Measurements from ENCODE around the gene ABI2.

The ABI2 gene

DNA sequence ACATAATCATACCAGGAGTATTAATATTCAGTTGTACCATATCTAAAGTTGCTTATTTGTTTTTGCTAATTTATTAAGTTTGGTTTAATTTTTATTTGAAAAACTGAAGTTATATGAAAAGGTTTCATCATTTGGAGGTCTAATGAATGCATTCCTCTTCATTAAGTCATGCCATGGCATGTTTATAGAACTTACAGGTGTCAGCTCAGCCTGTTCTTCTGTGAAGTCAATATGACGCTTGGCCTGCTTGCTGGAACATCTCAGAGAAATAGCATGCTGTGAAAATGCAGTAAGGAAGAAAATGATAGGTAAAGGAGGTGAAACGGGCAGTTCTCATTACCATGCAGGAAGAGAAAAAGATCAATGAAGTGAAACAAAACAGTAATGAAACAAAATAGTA, 148.7 kb downstream of the ABI2 start:
- no peak for DNase-seq

- DNase-seq = no peak
These were observed 152.4 kb downstream of the ABI2 start for GRCh38 chr2:203480623-203481022.

GRCh38 chr2:203484266-203485112, 156.3 kb downstream of the ABI2 start:
- peak in 20 of 56 donors; percentile 1 to 38 (median 4) for DNase-seq

GRCh38 chr2:203489531-203489930, 161.3 kb downstream of the ABI2 start:
- DNase-seq = no peak

DNA sequence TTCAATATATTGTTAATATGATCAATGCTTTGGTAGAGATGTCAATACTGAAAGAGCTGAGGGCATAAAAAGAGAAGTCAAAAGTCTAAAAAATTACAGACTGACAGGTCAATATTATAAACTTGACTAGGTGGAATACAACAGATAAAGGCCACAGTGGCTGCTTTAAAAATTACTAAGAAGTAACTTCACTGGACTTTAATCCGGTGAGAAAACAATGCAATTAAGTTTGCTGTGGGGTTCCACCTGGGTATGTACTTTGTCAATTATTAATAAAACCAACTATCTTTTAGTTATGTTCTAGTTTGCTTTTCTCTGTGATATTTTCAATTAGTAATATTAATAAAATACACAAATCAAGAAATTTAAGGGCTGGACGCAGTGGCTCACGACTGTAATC, 162.2 kb downstream of the ABI2 start:
- DNase-seq = no peak

DNA sequence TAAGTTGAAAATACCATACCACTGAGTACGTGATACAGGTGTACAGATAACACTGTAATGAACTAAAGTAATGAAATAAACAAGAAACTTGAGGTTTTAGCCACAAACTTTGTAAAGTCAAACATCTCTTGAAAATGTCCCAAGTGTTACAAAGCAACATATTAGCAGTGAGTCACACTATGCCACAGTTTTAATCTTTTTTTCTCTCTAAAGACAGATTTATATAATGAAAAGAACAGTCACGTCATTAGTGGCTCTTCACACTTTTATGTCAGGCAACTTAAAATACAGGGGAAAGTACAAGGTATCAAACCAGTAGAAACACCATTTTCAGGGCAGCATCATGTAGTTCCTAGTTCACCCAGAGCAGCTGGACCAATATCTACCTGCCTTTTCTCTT, 164.8 kb downstream of the ABI2 start:
- no peak for DNase-seq
